KMS-11 (cell line): ENCODE measurements around the gene CD68.
A peak's percentile ranks its signal among the peaks of the same experiment; 100 is the strongest.

Experiments used
- H2AFZ ChIP-seq: fragments of 200-600 bp; sonication (generic); 2 replicates; pipeline ENCODE4 v1.6.1; 2016; ENCODE audit warnings: antibody characterized with exemption, mixed run types, low read depth
- H3K27ac ChIP-seq: fragments of 200-600 bp; sonication (generic); 2 replicates; pipeline ENCODE4 v1.6.1; 2016; ENCODE audit warnings: mild to moderate bottlenecking, mixed run types
- H3K27me3 ChIP-seq: fragments of 200-600 bp; sonication (generic); 2 replicates; pipeline ENCODE4 v1.6.1; 2017; ENCODE audit warnings: mild to moderate bottlenecking, low read depth, mixed run types, moderate library complexity; ENCODE audit not compliant: insufficient read depth
- H3K36me3 ChIP-seq: fragments of 200-600 bp; sonication (generic); 2 replicates; pipeline ENCODE4 v1.6.1; 2017; ENCODE audit warnings: mild to moderate bottlenecking, mixed run types; ENCODE audit not compliant: insufficient read depth
- H3K4me1 ChIP-seq: fragments of 200-600 bp; sonication (generic); 2 replicates; pipeline ENCODE4 v1.6.1; 2016; ENCODE audit warnings: mild to moderate bottlenecking, low read depth, mixed run types; ENCODE audit not compliant: poor library complexity, severe bottlenecking
- H3K4me2 ChIP-seq: fragments of 200-600 bp; sonication (generic); 2 replicates; pipeline ENCODE4 v1.7.0; 2016; ENCODE audit warnings: mild to moderate bottlenecking, mixed run types
- H3K4me3 ChIP-seq: fragments of 200-600 bp; sonication (generic); IDR thresholded peaks from 2 replicates; pipeline ENCODE4 v1.6.1; 2017; ENCODE audit warnings: low read depth, low read length, mixed read lengths; ENCODE audit not compliant: insufficient read depth
- H3K79me2 ChIP-seq: fragments of 200-600 bp; sonication (generic); 2 replicates; pipeline ENCODE4 v1.6.1; 2016; ENCODE audit warnings: low read depth, mixed run types; ENCODE audit not compliant: insufficient read depth
- H3K9ac ChIP-seq: fragments of 200-600 bp; sonication (generic); 2 replicates; pipeline ENCODE4 v1.6.1; 2016; ENCODE audit warnings: mild to moderate bottlenecking, mixed run types
- H4K20me1 ChIP-seq: fragments of 200-600 bp; sonication (generic); 2 replicates; pipeline ENCODE4 v1.6.1; 2016; ENCODE audit warnings: mild to moderate bottlenecking, mixed run types; ENCODE audit not compliant: insufficient read depth
- TF ChIP-seq, protein P1 (sequence below): fragments of 200-600 bp; sonication (generic); conservative IDR thresholded peaks from 2 replicates; pipeline ENCODE4 v1.6.1; 2017; ENCODE audit warnings: low read depth, mild to moderate bottlenecking, antibody characterized with exemption, low read length, moderate library complexity, mixed read lengths

CD68 gene

GRCh38 chr17:7569571-7569970, 9.9 kb upstream of the CD68 start:
- H3K4me3 ChIP-seq = no peak overlapping the region
- no peaks in the 10 kb centered on the region for H3K27me3 ChIP-seq
- no peak overlapping the region for H3K9ac ChIP-seq
- no peak overlapping the region for H2AFZ ChIP-seq
- no peaks in the 10 kb centered on the region for H3K36me3 ChIP-seq
- no peak overlapping the region for H3K4me2 ChIP-seq
- H3K4me1 ChIP-seq = peaks cover under 1% of the 10 kb centered on the region
- H3K79me2 ChIP-seq = peaks cover 18% of the 10 kb centered on the region
- no peaks in the 10 kb centered on the region for H4K20me1 ChIP-seq
- TF ChIP-seq, protein P1, sequence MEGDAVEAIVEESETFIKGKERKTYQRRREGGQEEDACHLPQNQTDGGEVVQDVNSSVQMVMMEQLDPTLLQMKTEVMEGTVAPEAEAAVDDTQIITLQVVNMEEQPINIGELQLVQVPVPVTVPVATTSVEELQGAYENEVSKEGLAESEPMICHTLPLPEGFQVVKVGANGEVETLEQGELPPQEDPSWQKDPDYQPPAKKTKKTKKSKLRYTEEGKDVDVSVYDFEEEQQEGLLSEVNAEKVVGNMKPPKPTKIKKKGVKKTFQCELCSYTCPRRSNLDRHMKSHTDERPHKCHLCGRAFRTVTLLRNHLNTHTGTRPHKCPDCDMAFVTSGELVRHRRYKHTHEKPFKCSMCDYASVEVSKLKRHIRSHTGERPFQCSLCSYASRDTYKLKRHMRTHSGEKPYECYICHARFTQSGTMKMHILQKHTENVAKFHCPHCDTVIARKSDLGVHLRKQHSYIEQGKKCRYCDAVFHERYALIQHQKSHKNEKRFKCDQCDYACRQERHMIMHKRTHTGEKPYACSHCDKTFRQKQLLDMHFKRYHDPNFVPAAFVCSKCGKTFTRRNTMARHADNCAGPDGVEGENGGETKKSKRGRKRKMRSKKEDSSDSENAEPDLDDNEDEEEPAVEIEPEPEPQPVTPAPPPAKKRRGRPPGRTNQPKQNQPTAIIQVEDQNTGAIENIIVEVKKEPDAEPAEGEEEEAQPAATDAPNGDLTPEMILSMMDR = no peak
- no peak overlapping the region for H3K27ac ChIP-seq

GRCh38 chr17:7570351-7570750, 9.1 kb upstream of the CD68 start:
- Histone ChIP-seq H3K79me2 (peaks cover 25% of the 10 kb centered on the region), H4K20me1 (no peaks in the 10 kb centered on the region), H3K4me2 (no peak overlapping the region), H3K9ac (no peak overlapping the region), H3K4me3 (no peak overlapping the region), H3K27me3 (no peaks in the 10 kb centered on the region), H2AFZ (no peak overlapping the region), H3K36me3 (no peaks in the 10 kb centered on the region), H3K27ac (no peak overlapping the region), H3K4me1 (peaks cover 9% of the 10 kb centered on the region)
- TF ChIP-seq, protein P1 = no peak

DNA sequence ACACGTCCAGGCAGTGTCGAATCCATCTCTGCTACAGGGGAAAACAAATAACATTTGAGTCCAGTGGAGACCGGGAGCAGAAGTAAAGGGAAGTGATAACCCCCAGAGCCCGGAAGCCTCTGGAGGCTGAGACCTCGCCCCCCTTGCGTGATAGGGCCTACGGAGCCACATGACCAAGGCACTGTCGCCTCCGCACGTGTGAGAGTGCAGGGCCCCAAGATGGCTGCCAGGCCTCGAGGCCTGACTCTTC, 7.2 kb upstream of the CD68 start:
- H3K27ac ChIP-seq = no peak overlapping the region
- H3K4me2 ChIP-seq = no peak overlapping the region; the same call in 1 of the 2 replicates
- peaks cover 11% of the 10 kb centered on the region for H3K4me1 ChIP-seq
- H3K4me3 ChIP-seq = no peak overlapping the region
- H3K9ac ChIP-seq = peak overlapping the region; percentile 22; the same call in 1 of the 2 replicates
- peaks cover 31% of the 10 kb centered on the region for H3K79me2 ChIP-seq
- no peak overlapping the region for H2AFZ ChIP-seq
- H4K20me1 ChIP-seq = no peaks in the 10 kb centered on the region
- H3K36me3 ChIP-seq = no peaks in the 10 kb centered on the region
- TF ChIP-seq, protein P1 = no peak
- no peaks in the 10 kb centered on the region for H3K27me3 ChIP-seq

GRCh38 chr17:7572588-7573323, 6.7 kb upstream of the CD68 start:
- Histone ChIP-seq H3K4me1 (peaks cover 11% of the 10 kb centered on the region), H3K27ac (peak overlapping the region; percentile 73), H3K9ac (peak overlapping the region; percentile 90), H3K36me3 (no peaks in the 10 kb centered on the region), H3K4me2 (no peak overlapping the region; the same call in 1 of the 2 replicates), H3K27me3 (no peaks in the 10 kb centered on the region), H3K4me3 (no peak overlapping the region), H3K79me2 (peaks cover 31% of the 10 kb centered on the region), H4K20me1 (no peaks in the 10 kb centered on the region), H2AFZ (no peak overlapping the region)
- TF ChIP-seq, protein P1 = no peak
